HG02981 (cell line): ENCODE measurements around the gene GREM2.

ENCODE experiments used
- ATAC-seq: cut with Tn5 transposase; IDR thresholded peaks from one replicate; pipeline ENCODE4 v1.9.1; 2021; ENCODE audit warnings: mild to moderate bottlenecking, moderate library complexity; ENCODE audit not compliant: unreplicated experiment

Gene GREM2

GRCh38 chr1:240462766-240463395 lies 149.1 kb downstream of the GREM2 start:
- no peak for ATAC-seq

DNA sequence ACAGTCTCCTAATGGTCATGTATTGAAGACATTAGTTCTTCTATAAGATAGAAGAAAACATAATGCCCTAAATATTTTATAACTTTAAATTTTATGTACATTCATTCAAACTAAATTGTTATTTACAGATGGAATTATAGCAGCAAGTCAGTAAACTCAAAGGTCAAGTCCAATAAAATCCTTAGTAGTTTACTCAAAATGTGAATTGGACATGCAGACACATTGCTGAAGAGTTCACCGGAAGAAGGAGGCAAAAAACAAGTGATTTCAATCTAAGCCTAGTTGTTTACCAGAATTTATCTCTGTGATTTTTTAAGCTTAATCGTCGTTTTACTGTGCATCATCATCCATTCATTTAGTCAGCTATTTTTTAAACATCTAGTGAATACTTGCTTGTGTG lies 149.7 kb downstream of the GREM2 start:
- ATAC-seq: no peak

DNA sequence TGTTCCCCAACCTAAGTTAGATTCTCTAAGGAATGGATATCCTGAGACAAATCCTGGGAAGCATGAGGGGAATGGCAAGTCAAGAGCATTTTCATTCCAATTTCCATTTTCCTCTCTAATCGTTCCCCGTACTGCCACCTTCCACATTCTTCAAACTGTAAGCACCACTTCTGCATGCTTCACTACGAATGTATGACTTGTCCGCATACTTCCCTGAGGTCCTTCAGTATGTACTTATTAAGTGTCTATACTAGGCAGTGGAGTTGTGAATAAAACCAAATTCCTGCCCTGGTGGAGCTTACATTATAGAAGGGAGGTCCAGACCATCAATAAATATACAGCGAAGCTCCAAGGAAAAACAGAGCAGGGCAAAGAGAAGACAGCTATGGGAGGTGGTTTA lies 154.8 kb downstream of the GREM2 start:
- no peak for ATAC-seq

DNA sequence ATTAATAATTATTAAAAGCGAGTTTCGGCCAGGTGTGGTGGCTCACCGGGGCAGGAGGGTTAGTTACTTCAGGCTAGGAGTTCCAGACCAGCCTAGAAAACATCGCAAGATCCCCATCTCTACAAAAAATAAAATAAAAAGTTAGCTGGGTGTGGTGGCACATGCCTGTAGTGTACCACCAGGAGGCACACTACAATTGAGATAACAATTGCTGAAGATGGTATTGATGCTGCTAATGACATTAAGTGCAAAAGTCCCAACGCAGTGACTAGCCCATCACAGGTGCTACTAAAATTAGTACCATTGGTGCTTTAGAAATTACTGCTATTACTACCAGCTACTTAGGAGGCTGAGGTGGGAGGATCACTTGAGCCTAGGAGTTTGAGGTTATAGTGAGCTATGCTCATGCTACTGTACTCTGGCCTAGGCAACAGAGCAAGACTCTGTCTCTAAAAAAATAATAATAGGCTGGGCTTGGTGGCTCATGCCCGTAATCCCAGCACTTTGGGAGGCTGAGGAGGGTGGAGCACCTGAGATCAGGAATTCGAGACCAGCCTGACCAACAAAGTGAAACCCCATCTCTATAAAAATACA lies 156.6 kb downstream of the GREM2 start:
- ATAC-seq: peak; percentile 41

DNA sequence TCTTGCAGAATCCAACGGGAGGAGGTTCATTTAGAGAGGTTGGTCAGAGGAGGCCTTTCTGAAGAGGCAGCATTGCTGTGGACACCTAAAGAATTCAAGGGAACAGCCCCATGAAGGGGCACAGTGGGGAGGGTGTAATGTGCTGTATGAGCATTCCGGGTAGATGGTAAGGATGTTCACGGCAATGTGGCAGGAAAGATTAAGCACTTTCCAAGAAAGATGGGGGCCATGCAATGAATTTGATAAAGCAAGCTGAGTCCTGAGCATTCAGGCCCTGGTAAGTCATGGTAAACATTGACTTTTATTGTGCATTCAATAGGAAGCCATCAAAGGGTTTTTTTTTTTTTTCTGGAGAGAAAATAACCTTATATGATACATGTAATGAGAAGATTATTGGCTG lies 166.6 kb downstream of the GREM2 start:
- no peak for ATAC-seq

DNA sequence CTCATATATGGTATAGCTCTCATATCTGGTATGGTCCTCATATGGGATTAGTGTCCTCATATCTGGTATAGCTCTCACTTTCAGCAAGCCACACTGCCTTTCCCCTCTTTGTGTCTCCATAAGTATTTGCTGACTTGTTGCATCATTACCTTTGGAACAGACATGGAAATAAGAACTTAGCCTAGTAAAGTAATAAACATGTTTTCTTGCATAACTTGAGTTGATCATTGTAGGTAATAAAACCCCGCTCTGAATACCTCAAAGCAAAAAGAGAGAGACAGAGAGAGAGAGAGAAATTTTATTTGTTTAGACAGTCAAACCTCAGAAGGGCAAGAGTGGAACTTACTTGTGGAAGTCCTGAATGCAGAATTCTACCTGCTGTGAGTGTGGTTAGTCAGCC lies 170.3 kb downstream of the GREM2 start:
- ATAC-seq: no peak
